HEK293T (cell line): ENCODE data around the gene ARHGAP42.

Source experiments
- ARNT ChIP-seq: fragments of 450-650 bp; IDR thresholded peaks from 2 replicates; pipeline ENCODE4 v1.6.1; 2017; ENCODE audit warnings: mild to moderate bottlenecking
- BHLHE40 ChIP-seq: fragments of 450-650 bp; IDR thresholded peaks from 2 replicates; pipeline ENCODE4 v1.6.1; 2016; ENCODE audit warnings: mild to moderate bottlenecking, moderate library complexity, borderline replicate concordance
- ELF4 ChIP-seq: fragments of 450-650 bp; IDR thresholded peaks from 2 replicates; pipeline ENCODE4 v1.6.1; 2017; ENCODE audit warnings: antibody characterized with exemption
- FOXA1 ChIP-seq: fragments of 450-650 bp; IDR thresholded peaks from 2 replicates; pipeline ENCODE4 v1.6.1; 2016; ENCODE audit warnings: mild to moderate bottlenecking
- FOXM1 ChIP-seq: fragments of 450-650 bp; IDR thresholded peaks from 2 replicates; pipeline ENCODE4 v1.6.1; 2017; ENCODE audit warnings: mild to moderate bottlenecking, borderline replicate concordance
- HDGF ChIP-seq: fragments of 450-650 bp; IDR thresholded peaks from 2 replicates; pipeline ENCODE4 v1.6.1; 2017; ENCODE audit warnings: antibody characterized with exemption, borderline replicate concordance
- LEF1 ChIP-seq: fragments of 450-650 bp; IDR thresholded peaks from 2 replicates; pipeline ENCODE4 v1.6.1; 2017; ENCODE audit warnings: mild to moderate bottlenecking, borderline replicate concordance
- NFRKB ChIP-seq: fragments of 450-650 bp; IDR thresholded peaks from 2 replicates; pipeline ENCODE4 v1.6.1; 2016; ENCODE audit warnings: mild to moderate bottlenecking, moderate library complexity
- PKNOX1 ChIP-seq: fragments of 450-650 bp; IDR thresholded peaks from 2 replicates; pipeline ENCODE4 v1.6.1; 2016
- SP1 ChIP-seq: fragments of 450-650 bp; IDR thresholded peaks from 2 replicates; pipeline ENCODE4 v1.6.1; 2017
- SUZ12 ChIP-seq: fragments of 450-650 bp; IDR thresholded peaks from 2 replicates; pipeline ENCODE4 v1.6.1; 2016; ENCODE audit warnings: mild to moderate bottlenecking
- TARDBP ChIP-seq: fragments of 450-650 bp; IDR thresholded peaks from 2 replicates; pipeline ENCODE4 v1.6.1; 2016
- ZNF384 ChIP-seq: fragments of 450-650 bp; IDR thresholded peaks from 2 replicates; pipeline ENCODE4 v1.6.1; 2016

GRCh38 chr11:100939571-100939970 is 252.5 kb downstream of the ARHGAP42 start:
- no peak for TF ChIP-seq BHLHE40
- no peak for TF ChIP-seq ELF4
- no peak for TF ChIP-seq FOXM1
- TF ChIP-seq FOXA1: no peak
- TF ChIP-seq ARNT: no peak
- TF ChIP-seq ZNF384: no peak
- no peak for TF ChIP-seq SP1
- TF ChIP-seq NFRKB: no peak
- no peak for TF ChIP-seq TARDBP
- TF ChIP-seq LEF1: no peak
- TF ChIP-seq HDGF: no peak
- no peak for TF ChIP-seq PKNOX1
- TF ChIP-seq SUZ12: no peak
